Measurements from ENCODE around the gene CDC5L.

- TF ChIP-seq POLR2A (IDR thresholded peaks at IDR 0.05), result no peak
- no peak for TF ChIP-seq CTCF (IDR thresholded peaks at IDR 0.05)
These were observed 38.4 kb downstream of the CDC5L start for GRCh38 chr6:44425951-44426350.
